ENCODE data around the gene IFI27L2. TPM values are rescaled to one million over a fixed set of nuclear protein-coding genes. Genes with fewer than 3 reads are reported as not detected.

Gene IFI27L2
- total RNA-seq, 1 experiment from 2014 or later, result 92.3 TPM

GRCh38 chr14:94077823-94078222 is 51.6 kb downstream of the IFI27L2 start:
- in situ Hi-C loops (cut with HindIII; ENCODE audit: low sequenced_read_pairs), result no loop called here

More at GRCh38 chr14:94077823-94078222, 51.6 kb downstream of the IFI27L2 start:
- no peak for DNase-seq (ENCODE audit: low spot score)

Other genes with a start within 250 kb of the IFI27L2 start
- gene FAM181A, start 202.3 kb downstream of the IFI27L2 start, total RNA-seq (2014; rRNA removed; shearing (Covaris generic)), result not detected in 2 replicates
- 7.9 and 9.9 TPM in 2 replicates for gene ASB2, start 153.0 kb downstream of the IFI27L2 start, total RNA-seq (2014; rRNA removed; shearing (Covaris generic))
- gene CCDC197, start 132.3 kb downstream of the IFI27L2 start, total RNA-seq (2014; rRNA removed; shearing (Covaris generic)), result not detected in 2 replicates
- 1.5 and 3.3 TPM in 2 replicates for gene OTUB2, start 103.3 kb downstream of the IFI27L2 start, total RNA-seq (2014; rRNA removed; shearing (Covaris generic))
- gene DDX24, start 48.4 kb downstream of the IFI27L2 start, total RNA-seq (2014; rRNA removed; shearing (Covaris generic)), result 98.8 and 145 TPM in 2 replicates
- 7.9 and 20.6 TPM in 2 replicates for gene IFI27L1, start 48.3 kb downstream of the IFI27L2 start, total RNA-seq (2014; rRNA removed; shearing (Covaris generic))
- gene IFI27, start 18.9 kb downstream of the IFI27L2 start, total RNA-seq (2014; rRNA removed; shearing (Covaris generic)), result not detected in 2 replicates
- 2.1 and 4.7 TPM in 2 replicates for gene PPP4R4, start 44.7 kb upstream of the IFI27L2 start, total RNA-seq (2014; rRNA removed; shearing (Covaris generic))
- not detected in 2 replicates for gene SERPINA10, start 163.7 kb upstream of the IFI27L2 start, total RNA-seq (2014; rRNA removed; shearing (Covaris generic))
- gene SERPINA6, start 193.7 kb upstream of the IFI27L2 start, total RNA-seq (2014; rRNA removed; shearing (Covaris generic)), result not detected in 2 replicates
- not detected in 2 replicates for gene SERPINA2, start 237.1 kb upstream of the IFI27L2 start, total RNA-seq (2014; rRNA removed; shearing (Covaris generic))

All from G401 (cell line).